GM12874 (cell line): Measurements from ENCODE around the gene XPR1.

Source experiments
- CTCF ChIP-seq: IDR thresholded peaks from 2 replicates; pipeline ENCODE4 v1.5.1; 2011; ENCODE audit warnings: low read depth, mild to moderate bottlenecking, control low read depth, low read length, moderate library complexity; ENCODE audit not compliant: insufficient read depth

Gene XPR1

GRCh38 chr1:180603850-180604226, 28.0 kb upstream of the XPR1 start:
- no peak for TF ChIP-seq CTCF

- no peak for TF ChIP-seq CTCF
Observed at GRCh38 chr1:180606155-180606554, 25.7 kb upstream of the XPR1 start.

- no peak for TF ChIP-seq CTCF
Observed at GRCh38 chr1:180609643-180610555, 21.9 kb upstream of the XPR1 start.

GRCh38 chr1:180610556-180611015, 21.2 kb upstream of the XPR1 start:
- no peak for TF ChIP-seq CTCF

GRCh38 chr1:180611016-180611930, 20.5 kb upstream of the XPR1 start:
- TF ChIP-seq CTCF, result no peak

GRCh38 chr1:180612632-180613031, 19.2 kb upstream of the XPR1 start:
- no peak for TF ChIP-seq CTCF

GRCh38 chr1:180614730-180615129, 17.1 kb upstream of the XPR1 start:
- TF ChIP-seq CTCF, result no peak
